Liver (tissue), 3 donors: ENCODE data around the gene SDC1.

Experiments used
- ATF3 ChIP-seq: IDR thresholded peaks from 2 replicates; pipeline ENCODE4 v1.6.1; 2016; ENCODE audit warnings: antibody characterized with exemption
- CTCF ChIP-seq: fragments of 150-350 bp; IDR thresholded peaks from 2 replicates; pipeline ENCODE4 v1.5.1; 2017; ENCODE audit warnings: improper control_type of control experiment, low read depth, low read length; ENCODE audit not compliant: missing input control
- GABPA ChIP-seq, 2 donors: IDR thresholded peaks in 1 of 2; conservative IDR thresholded peaks in 1 of 2; 2 replicates each; pipeline ENCODE4 v1.6.1; 2016; ENCODE audit warnings: antibody characterized with exemption in 2 of 2, mild to moderate bottlenecking in 1 of 2, moderate library complexity in 1 of 2
- HNF4A ChIP-seq, 2 donors: conservative IDR thresholded peaks; 2 replicates each; pipeline ENCODE4 v1.6.1; 2016; ENCODE audit warnings: antibody characterized with exemption in 2 of 2, mild to moderate bottlenecking in 2 of 2
- MAX ChIP-seq: IDR thresholded peaks from 2 replicates; pipeline ENCODE4 v1.6.1; 2016; ENCODE audit warnings: antibody characterized with exemption
- RAD21 ChIP-seq, 2 donors: IDR thresholded peaks; 2 replicates each; pipeline ENCODE4 v1.6.1; 2016; ENCODE audit warnings: antibody characterized with exemption in 2 of 2, mild to moderate bottlenecking in 2 of 2
- TAF1 ChIP-seq: conservative IDR thresholded peaks from 2 replicates; pipeline ENCODE4 v1.6.1; 2016; ENCODE audit warnings: antibody characterized with exemption, mild to moderate bottlenecking
- YY1 ChIP-seq: IDR thresholded peaks from 2 replicates; pipeline ENCODE4 v1.6.1; 2016; ENCODE audit warnings: antibody characterized with exemption, mild to moderate bottlenecking
- TF ChIP-seq, protein P1 (sequence below): IDR thresholded peaks from 2 replicates; pipeline ENCODE4 v1.6.1; 2016; ENCODE audit warnings: antibody characterized with exemption, mild to moderate bottlenecking
- donor health status: healthy.
- donor health status: healthy.

GRCh38 chr2:20230114-20230425 is 5.1 kb upstream of the SDC1 start:
- TF ChIP-seq CTCF: no peak
- TF ChIP-seq GABPA (IDR thresholded peaks at IDR 0.05 in 1 of 2, conservative IDR thresholded peaks at IDR 0.05 in 1 of 2): no peak
- TF ChIP-seq HNF4A (conservative IDR thresholded peaks at IDR 0.05): no peak
- TF ChIP-seq RAD21 (IDR thresholded peaks at IDR 0.05): no peak
- no peak for TF ChIP-seq ATF3
- TF ChIP-seq, protein P1, sequence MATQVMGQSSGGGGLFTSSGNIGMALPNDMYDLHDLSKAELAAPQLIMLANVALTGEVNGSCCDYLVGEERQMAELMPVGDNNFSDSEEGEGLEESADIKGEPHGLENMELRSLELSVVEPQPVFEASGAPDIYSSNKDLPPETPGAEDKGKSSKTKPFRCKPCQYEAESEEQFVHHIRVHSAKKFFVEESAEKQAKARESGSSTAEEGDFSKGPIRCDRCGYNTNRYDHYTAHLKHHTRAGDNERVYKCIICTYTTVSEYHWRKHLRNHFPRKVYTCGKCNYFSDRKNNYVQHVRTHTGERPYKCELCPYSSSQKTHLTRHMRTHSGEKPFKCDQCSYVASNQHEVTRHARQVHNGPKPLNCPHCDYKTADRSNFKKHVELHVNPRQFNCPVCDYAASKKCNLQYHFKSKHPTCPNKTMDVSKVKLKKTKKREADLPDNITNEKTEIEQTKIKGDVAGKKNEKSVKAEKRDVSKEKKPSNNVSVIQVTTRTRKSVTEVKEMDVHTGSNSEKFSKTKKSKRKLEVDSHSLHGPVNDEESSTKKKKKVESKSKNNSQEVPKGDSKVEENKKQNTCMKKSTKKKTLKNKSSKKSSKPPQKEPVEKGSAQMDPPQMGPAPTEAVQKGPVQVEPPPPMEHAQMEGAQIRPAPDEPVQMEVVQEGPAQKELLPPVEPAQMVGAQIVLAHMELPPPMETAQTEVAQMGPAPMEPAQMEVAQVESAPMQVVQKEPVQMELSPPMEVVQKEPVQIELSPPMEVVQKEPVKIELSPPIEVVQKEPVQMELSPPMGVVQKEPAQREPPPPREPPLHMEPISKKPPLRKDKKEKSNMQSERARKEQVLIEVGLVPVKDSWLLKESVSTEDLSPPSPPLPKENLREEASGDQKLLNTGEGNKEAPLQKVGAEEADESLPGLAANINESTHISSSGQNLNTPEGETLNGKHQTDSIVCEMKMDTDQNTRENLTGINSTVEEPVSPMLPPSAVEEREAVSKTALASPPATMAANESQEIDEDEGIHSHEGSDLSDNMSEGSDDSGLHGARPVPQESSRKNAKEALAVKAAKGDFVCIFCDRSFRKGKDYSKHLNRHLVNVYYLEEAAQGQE: no peak
- TF ChIP-seq MAX: no peak
- no peak for TF ChIP-seq YY1
- no peak for TF ChIP-seq TAF1
